KMS-11 (cell line): ENCODE measurements around the gene MCM9.

ENCODE experiments used
- H2AFZ ChIP-seq: fragments of 200-600 bp; sonication (generic); 2 replicates; pipeline ENCODE4 v1.6.1; 2016; ENCODE audit warnings: antibody characterized with exemption, mixed run types, low read depth
- H3K27ac ChIP-seq: fragments of 200-600 bp; sonication (generic); 2 replicates; pipeline ENCODE4 v1.6.1; 2016; ENCODE audit warnings: mild to moderate bottlenecking, mixed run types
- H3K27me3 ChIP-seq: fragments of 200-600 bp; sonication (generic); 2 replicates; pipeline ENCODE4 v1.6.1; 2017; ENCODE audit warnings: mild to moderate bottlenecking, low read depth, mixed run types, moderate library complexity; ENCODE audit not compliant: insufficient read depth
- H3K36me3 ChIP-seq: fragments of 200-600 bp; sonication (generic); 2 replicates; pipeline ENCODE4 v1.6.1; 2017; ENCODE audit warnings: mild to moderate bottlenecking, mixed run types; ENCODE audit not compliant: insufficient read depth
- H3K4me1 ChIP-seq: fragments of 200-600 bp; sonication (generic); 2 replicates; pipeline ENCODE4 v1.6.1; 2016; ENCODE audit warnings: mild to moderate bottlenecking, low read depth, mixed run types; ENCODE audit not compliant: poor library complexity, severe bottlenecking
- H3K4me2 ChIP-seq: fragments of 200-600 bp; sonication (generic); 2 replicates; pipeline ENCODE4 v1.7.0; 2016; ENCODE audit warnings: mild to moderate bottlenecking, mixed run types
- H3K4me3 ChIP-seq: fragments of 200-600 bp; sonication (generic); IDR thresholded peaks from 2 replicates; pipeline ENCODE4 v1.6.1; 2017; ENCODE audit warnings: low read depth, low read length, mixed read lengths; ENCODE audit not compliant: insufficient read depth
- H3K79me2 ChIP-seq: fragments of 200-600 bp; sonication (generic); 2 replicates; pipeline ENCODE4 v1.6.1; 2016; ENCODE audit warnings: low read depth, mixed run types; ENCODE audit not compliant: insufficient read depth
- H3K9ac ChIP-seq: fragments of 200-600 bp; sonication (generic); 2 replicates; pipeline ENCODE4 v1.6.1; 2016; ENCODE audit warnings: mild to moderate bottlenecking, mixed run types
- H4K20me1 ChIP-seq: fragments of 200-600 bp; sonication (generic); 2 replicates; pipeline ENCODE4 v1.6.1; 2016; ENCODE audit warnings: mild to moderate bottlenecking, mixed run types; ENCODE audit not compliant: insufficient read depth
- CTCF ChIP-seq: fragments of 200-600 bp; sonication (generic); conservative IDR thresholded peaks from 2 replicates; pipeline ENCODE4 v1.6.1; 2017; ENCODE audit warnings: low read depth, mild to moderate bottlenecking, antibody characterized with exemption, low read length, moderate library complexity, mixed read lengths

The MCM9 gene

GRCh38 chr6:118932421-118932820 lies 2.5 kb downstream of the MCM9 start:
- no peaks in the 10 kb centered on the region for H3K27me3 ChIP-seq
- H2AFZ ChIP-seq = no peak overlapping the region
- H3K36me3 ChIP-seq = no peaks in the 10 kb centered on the region
- H3K79me2 ChIP-seq = no peaks in the 10 kb centered on the region
- H3K4me2 ChIP-seq = no peak overlapping the region
- H3K4me3 ChIP-seq = no peak overlapping the region
- no peak overlapping the region for H3K27ac ChIP-seq
- no peaks in the 10 kb centered on the region for H4K20me1 ChIP-seq
- peaks cover 8% of the 10 kb centered on the region for H3K4me1 ChIP-seq
- no peak overlapping the region for H3K9ac ChIP-seq
- no peak for TF ChIP-seq CTCF

- Histone ChIP-seq H3K36me3 (no peaks in the 10 kb centered on the region), H3K4me1 (peaks cover 8% of the 10 kb centered on the region), H3K27me3 (no peaks in the 10 kb centered on the region), H3K9ac (no peak overlapping the region), H3K4me3 (no peak overlapping the region), H3K27ac (no peak overlapping the region), H3K79me2 (no peaks in the 10 kb centered on the region), H4K20me1 (no peaks in the 10 kb centered on the region), H2AFZ (no peak overlapping the region), H3K4me2 (no peak overlapping the region)
- no peak for TF ChIP-seq CTCF
These were observed 3.5 kb downstream of the MCM9 start for GRCh38 chr6:118931436-118931835.

- H3K9ac ChIP-seq = no peak overlapping the region
- H4K20me1 ChIP-seq = no peaks in the 10 kb centered on the region
- H3K4me2 ChIP-seq = no peak overlapping the region
- no peaks in the 10 kb centered on the region for H3K36me3 ChIP-seq
- no peak overlapping the region for H3K4me3 ChIP-seq
- peaks cover 8% of the 10 kb centered on the region for H3K4me1 ChIP-seq
- no peak overlapping the region for H3K27ac ChIP-seq
- no peak for TF ChIP-seq CTCF
- no peaks in the 10 kb centered on the region for H3K27me3 ChIP-seq
- no peaks in the 10 kb centered on the region for H3K79me2 ChIP-seq
- no peak overlapping the region for H2AFZ ChIP-seq
These were observed 4.3 kb downstream of the MCM9 start for GRCh38 chr6:118930680-118931079.

GRCh38 chr6:118923035-118923434 lies 11.9 kb downstream of the MCM9 start:
- TF ChIP-seq CTCF = no peak
- Histone ChIP-seq H2AFZ (no peak overlapping the region), H3K27ac (no peak overlapping the region), H3K79me2 (no peaks in the 10 kb centered on the region), H3K4me3 (no peak overlapping the region), H3K36me3 (no peaks in the 10 kb centered on the region), H3K9ac (no peak overlapping the region), H3K27me3 (no peaks in the 10 kb centered on the region), H3K4me2 (no peak overlapping the region), H3K4me1 (no peaks in the 10 kb centered on the region), H4K20me1 (no peaks in the 10 kb centered on the region)
